Endothelial cell of umbilical vein (primary cell): ENCODE results near the gene RPS6KA5.

Experiments
- CTCF ChIP-seq, 2 donors: IDR thresholded peaks; 1 replicate in 1 of 2; 2 replicates in 1 of 2; pipeline ENCODE4 v1.5.1; 2011; ENCODE audit warnings: low read length in 2 of 2, mild to moderate bottlenecking in 2 of 2, moderate library complexity in 2 of 2, control low read depth in 1 of 2, inconsistent platforms in 1 of 2, low read depth in 1 of 2; ENCODE audit not compliant: insufficient read depth in 1 of 2; ENCODE audit errors: extremely low read depth in 1 of 2
- EZH2 ChIP-seq: IDR thresholded peaks from 2 replicates; pipeline ENCODE4 v1.6.1; 2012; ENCODE audit warnings: borderline replicate concordance, low read depth, mild to moderate bottlenecking, moderate library complexity, low read length, inconsistent platforms; ENCODE audit not compliant: severe bottlenecking
- GATA2 ChIP-seq: IDR thresholded peaks from 2 replicates; pipeline ENCODE4 v1.7.0; 2011; ENCODE audit warnings: low read depth, mild to moderate bottlenecking, moderate library complexity, mixed read lengths, low read length; ENCODE audit not compliant: insufficient read length, insufficient read depth
- MAX ChIP-seq: IDR thresholded peaks from 2 replicates; pipeline ENCODE4 v1.6.1; 2011; ENCODE audit not compliant: insufficient read depth, insufficient read length
- POLR2A ChIP-seq: IDR thresholded peaks from 2 replicates; pipeline ENCODE4 v1.6.1; 2012; ENCODE audit warnings: low read depth, mild to moderate bottlenecking, control low read depth, low read length
- POLR2AphosphoS5 ChIP-seq: IDR thresholded peaks from 2 replicates; pipeline ENCODE4 v1.6.1; 2012; ENCODE audit warnings: low read depth, mild to moderate bottlenecking, control low read depth, low read length, moderate library complexity; ENCODE audit not compliant: insufficient read depth

- TF ChIP-seq POLR2A (no peak), MAX (no peak), POLR2AphosphoS5 (no peak), CTCF (IDR thresholded peaks at IDR 0.05; ENCODE audit: extremely low read depth in 1 of 2, insufficient read depth in 1 of 2, low read depth in 1 of 2, low read length in 2 of 2) (no peak), GATA2 (no peak), EZH2 (no peak)
Measured at GRCh38 chr14:90987140-90987539, 73.3 kb downstream of the RPS6KA5 start.
